HG03575 (cell line): Measurements from ENCODE around the gene HMX3.
"Not testable (repeated sequence)": the region's sequence is repeated elsewhere in the genome, so short reads cannot be mapped to it uniquely, and the experiment has no call there.

Experiments used
- ATAC-seq: cut with Tn5 transposase; IDR thresholded peaks from one replicate; pipeline ENCODE4 v1.9.1; 2021; ENCODE audit not compliant: unreplicated experiment, insufficient number of reproducible peaks, low FRiP score; ENCODE audit errors: extremely low read depth

The HMX3 gene

DNA sequence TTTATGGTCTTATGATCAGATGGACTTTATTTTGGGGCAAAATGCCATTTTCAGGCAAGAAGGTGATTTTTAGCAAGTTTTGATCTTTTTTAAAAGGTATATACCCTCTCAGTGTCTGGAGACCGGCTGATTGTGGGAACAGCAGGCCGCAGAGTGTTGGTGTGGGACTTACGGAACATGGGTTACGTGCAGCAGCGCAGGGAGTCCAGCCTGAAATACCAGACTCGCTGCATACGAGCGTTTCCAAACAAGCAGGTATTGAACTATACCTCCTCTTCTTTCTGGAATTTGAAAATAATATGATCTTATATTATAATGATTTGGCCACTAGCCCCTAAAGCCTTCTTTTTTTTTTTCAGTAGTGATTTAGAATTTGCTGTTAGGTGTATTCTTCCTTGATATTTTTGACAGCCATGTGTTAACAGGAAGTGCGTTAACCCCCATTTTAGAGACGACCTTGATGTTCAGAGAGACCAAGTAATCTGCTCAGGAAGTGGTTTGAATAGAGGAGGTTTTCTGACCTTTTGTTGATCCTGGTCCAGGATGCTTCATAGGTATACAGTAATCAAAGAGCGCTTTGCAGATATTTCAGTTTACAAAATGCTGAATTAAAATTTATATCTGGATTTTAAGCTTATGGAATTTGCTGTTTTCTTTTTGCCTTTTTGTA, 24.7 kb downstream of the HMX3 start:
- no peak for ATAC-seq

- ATAC-seq = no peak
Measured at GRCh38 chr10:123164319-123164718, 28.5 kb downstream of the HMX3 start.

DNA sequence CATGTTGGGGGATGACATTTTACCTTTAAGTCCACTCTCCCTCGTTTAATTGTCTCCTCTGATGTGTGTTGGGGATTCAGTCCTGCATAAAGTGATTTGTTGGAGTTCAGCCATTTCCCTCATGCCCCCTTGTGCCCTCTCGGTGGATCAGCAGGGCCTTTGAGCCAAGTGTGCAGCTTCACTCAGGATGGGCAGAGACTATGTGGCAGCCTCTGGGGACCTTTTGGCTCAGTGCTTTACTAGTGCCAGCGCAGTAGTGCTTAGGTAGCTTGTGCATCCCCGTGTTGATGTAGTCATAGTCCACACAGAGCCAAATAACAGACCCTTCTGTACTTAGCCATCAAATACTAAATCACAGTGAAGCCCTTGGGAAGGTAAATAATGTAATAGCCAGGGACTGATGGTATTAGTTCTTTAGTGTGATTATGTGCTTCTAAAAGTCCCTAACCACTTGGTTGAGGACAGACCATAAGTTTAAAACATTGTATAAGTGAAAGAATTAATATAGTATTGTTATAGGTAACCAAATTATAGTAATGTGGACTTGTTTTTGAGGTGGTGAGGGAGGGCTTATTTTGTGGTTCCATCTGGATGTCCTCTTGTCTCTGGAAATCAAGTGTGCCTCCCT, 29.8 kb downstream of the HMX3 start:
- ATAC-seq = no peak

DNA sequence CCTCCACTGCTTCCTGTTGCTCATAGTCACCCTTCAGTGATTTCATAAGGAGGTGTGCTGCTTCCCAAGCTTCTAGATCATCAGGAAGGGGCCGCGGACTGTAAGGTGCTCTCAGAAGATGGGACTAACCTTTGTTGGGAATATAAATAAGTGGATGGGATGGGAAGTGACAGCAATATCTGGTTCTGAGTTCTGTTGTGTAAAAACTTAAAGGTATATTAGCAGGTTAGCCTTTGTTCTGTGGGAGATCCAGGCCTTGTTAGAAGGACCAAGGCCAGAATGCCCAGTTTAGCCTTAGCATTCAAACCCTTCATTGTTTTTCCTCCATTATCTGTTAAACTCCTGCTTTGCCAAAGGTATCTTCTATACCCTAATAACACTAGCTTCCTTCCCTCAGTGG, 30.8 kb downstream of the HMX3 start:
- ATAC-seq = no peak

- ATAC-seq = no peak
Measured at GRCh38 chr10:123170961-123171360, 35.2 kb downstream of the HMX3 start.

GRCh38 chr10:123171616-123172015, 35.8 kb downstream of the HMX3 start:
- ATAC-seq = not testable (repeated sequence)

- no peak for ATAC-seq
Measured at GRCh38 chr10:123175389-123176387, 39.9 kb downstream of the HMX3 start.

DNA sequence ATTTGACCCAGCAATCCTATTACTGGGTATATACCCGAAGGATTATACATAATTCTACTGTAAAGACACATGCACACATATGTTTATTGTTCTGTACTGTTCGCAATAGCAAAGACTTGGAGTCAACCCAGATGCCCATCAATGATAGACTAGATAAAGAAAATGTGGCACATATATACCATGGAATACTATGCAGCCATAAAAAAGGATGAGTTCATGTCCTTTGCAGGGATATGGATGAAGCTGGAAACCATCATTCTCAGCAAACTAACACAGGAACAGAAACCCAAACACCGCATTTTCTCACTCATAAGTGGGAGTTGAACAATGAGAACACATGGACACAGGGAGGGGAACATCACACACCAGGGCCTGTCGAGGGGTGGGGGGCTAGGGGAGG, 42.6 kb downstream of the HMX3 start:
- ATAC-seq = not testable (repeated sequence)

DNA sequence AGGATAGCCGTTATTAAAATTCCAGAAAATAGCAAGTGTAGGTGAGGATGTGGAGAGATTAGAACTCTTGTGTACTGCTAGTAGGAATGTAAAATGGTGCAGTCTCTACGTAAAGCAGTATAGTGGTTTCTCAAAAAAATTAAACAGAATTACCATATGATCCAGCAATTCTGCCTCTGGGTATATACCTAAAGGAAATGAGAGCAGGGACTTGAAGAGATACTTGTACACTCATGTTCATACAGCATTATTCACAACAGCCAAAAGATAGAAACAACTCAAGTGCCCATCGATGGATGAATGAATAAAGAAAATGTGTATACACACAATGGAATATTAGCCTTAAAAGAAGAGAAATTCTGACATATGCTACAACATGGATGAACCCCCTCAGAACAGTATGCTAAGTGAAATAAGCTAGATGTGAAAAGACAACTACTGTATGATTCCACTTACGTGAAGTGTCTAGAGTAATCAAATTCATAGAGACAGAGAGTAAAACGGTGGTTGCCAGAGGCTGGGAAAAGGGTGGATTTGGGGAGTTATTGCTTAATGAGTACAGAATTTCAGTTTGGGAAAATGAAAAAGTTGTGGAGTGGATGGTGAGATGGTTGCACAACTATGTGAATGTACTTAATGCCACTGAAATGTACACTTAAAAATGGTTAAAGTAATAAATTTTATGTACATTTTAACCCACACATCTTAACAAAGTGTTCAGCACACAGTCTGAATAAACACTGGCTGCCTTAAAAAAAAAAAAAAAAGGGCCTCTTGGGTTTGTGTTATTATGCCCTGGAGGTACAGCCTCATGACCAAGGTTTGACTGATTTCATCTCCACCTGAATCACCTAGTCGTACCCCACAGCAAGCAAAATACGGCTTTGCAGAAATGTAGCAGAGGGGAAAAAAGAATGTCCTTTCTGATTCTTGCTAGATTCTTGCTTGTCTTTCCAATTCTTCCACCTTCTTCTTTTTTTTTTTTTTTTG, 44.6 kb downstream of the HMX3 start:
- no peak for ATAC-seq

DNA sequence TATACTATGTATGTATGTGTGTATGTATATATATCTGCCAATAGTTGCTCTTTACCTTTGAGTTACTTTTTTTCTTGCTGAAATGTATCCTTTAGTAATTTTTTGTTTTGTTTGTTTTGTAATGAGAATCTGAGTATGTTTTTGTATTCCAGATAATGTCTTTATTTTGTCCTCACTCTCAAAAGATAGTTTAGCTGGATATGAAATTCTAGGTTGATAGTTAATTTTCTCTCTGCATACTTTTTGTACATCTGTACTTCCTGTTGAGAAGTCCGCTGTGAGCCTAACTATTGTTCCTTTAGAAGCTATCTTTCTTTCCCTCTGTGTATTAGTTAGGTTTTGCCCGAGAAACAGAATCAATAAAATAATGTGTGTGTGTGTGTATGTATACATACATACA, 48.0 kb downstream of the HMX3 start:
- no peak for ATAC-seq

DNA sequence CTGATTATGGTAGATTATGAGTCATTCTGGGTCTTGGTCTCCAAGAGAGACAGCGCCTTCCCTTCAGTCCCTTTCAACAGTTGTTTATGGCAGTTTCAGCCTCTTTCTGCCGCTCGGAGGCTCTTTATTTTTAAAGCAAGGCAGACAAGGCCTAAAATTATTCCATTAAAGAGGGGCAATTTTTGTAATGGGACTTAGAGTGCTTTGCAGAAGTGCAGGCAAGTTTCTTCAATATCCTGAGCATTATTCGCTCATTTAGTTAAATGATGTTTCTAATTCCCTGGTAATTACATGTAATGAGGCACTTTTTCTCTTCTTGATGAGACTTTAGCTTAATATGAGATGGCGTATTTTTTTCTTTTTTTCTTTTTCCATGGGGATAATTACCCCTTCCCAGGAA, 52.0 kb downstream of the HMX3 start:
- no peak for ATAC-seq
